NCI-H526 (cell line): ENCODE results near the gene FBP1.
"Not testable (repeated sequence)": the region's sequence is repeated elsewhere in the genome, so short reads cannot be mapped to it uniquely, and the experiment has no call there.

ENCODE experiments used
- DNase-seq, 2 experiments: peaks; one replicate each; lab custom pipeline; 2025; lab: John Stamatoyannopoulos, UW

The FBP1 gene

DNA sequence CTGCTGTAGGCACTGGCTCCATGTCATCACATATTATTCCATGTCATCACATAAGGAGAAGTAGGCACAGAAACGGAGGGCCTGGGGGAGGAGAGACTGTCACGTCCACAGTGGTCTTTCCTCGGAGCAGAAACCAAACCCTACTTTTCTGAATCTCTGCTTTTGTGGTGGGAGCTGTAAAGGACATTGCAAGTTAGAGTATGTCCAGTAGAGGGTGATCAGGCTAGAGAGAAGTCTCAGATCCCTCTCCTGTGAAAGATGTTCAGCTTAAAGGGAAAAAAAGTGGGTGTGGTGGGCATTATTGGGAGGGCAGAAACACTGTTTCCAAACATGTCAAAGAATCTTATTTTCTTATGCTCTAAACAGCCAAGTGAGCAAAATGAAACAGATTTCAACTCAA, 26.3 kb downstream of the FBP1 start:
- DNase-seq: no peak

DNA sequence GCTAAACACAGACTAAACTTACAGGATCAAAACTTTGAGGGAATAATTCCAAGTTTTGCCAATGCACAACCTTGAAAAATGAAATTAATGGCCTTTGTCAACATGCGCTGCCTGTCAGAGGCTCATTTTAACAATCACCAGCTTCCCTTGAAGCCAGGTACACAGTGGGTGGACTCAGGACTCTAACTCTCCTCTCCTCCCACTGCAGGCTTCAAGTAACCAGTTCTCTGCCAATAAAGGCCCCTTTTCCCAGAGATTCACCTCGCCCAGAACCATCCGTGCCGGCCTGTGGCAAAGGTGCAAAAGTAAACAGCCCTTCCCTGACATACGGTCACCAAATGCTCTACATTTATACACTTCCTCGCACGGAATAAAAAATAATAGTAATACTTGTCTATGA, 27.2 kb downstream of the FBP1 start:
- DNase-seq: no peak

DNA sequence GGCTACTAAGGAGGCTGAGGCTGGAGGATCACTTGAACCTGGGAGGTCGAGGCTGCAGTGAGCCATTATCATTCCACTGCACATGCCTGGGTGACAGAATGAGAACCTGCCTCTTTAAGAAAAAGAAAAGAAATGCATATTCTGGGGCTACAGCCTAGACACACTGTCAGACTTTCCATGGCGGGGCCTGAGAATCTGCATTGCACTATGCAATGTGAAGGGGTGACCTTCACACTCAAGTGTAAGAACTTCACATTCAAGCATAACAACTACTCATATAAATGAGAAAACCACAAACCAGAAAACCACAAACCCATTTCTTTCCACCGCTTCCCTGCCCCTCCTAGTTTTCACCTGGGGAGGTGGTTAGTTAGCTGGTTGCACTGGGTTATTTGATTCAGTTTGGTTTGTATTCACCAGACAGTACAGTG, 27.7 kb downstream of the FBP1 start:
- no peak for DNase-seq

DNA sequence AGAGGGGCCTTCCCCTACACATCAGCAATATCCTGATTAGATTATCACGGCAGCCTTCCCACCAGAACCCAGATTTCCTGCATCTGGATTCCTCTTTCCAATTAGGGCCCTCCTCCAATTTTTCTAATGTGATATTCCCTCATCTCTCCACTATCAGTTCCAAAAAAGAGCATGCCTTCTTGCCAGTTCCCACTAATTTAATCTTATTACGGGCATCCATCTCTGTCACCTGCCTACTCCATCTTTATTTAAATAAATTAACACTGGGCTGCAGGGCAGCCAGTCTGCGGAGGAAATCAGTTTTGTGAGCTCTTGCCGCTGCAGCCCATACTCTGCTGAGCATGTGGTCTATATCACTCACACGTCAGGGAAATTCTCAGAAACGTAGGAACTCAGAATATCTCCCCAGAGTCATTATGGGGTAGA, 29.1 kb downstream of the FBP1 start:
- DNase-seq: no peak

DNA sequence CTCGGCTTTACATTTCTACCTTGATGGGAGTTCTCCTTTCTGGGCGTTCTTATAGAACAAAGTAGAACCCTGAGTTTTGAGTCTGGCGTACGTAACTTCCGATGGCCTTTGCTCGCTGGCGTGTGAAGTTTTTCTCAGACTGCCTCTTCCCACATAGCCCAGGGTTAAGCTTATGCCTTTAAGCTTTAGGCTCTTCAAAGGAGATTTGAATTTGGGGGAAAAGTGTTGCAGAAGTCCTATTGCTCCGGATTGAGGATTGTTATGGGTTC, 32.0 kb downstream of the FBP1 start:
- DNase-seq: no peak

DNA sequence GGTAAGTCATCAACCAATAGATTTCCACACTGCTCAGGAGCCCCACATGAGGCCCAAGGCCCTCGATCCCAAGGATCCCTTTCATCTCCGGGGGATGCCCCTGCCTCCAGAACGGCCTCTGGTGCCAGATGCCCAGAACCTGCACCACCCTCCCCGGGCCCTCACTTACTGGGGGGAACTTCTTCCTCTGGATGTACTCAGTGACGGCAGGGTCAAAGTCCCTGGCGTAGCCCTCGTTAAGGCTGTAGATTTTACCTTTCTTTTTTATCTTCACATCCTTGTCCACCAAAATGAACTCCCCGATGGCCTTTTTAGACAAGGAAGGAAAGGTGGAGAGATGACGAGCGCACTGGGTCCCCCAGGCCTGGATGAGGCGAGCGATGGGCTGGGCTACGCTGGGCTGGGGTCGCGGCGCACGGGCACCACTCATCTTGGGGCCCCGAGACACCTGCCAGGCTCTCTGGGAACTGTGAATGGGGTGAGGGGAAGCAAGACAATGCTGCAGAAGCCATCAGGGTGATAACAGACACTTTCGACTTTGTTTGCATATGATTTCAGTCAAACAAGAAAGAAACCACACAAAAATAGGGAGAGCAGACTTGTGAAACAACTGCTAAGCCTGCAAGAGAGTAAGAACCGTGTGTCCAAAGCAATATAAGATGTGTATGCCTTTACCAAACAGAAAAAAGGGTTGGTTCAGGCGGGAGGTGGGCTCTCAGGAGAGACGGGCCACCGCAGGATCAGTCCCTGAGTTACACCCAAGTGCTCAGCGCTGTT, 32.5 kb downstream of the FBP1 start:
- DNase-seq: no peak

DNA sequence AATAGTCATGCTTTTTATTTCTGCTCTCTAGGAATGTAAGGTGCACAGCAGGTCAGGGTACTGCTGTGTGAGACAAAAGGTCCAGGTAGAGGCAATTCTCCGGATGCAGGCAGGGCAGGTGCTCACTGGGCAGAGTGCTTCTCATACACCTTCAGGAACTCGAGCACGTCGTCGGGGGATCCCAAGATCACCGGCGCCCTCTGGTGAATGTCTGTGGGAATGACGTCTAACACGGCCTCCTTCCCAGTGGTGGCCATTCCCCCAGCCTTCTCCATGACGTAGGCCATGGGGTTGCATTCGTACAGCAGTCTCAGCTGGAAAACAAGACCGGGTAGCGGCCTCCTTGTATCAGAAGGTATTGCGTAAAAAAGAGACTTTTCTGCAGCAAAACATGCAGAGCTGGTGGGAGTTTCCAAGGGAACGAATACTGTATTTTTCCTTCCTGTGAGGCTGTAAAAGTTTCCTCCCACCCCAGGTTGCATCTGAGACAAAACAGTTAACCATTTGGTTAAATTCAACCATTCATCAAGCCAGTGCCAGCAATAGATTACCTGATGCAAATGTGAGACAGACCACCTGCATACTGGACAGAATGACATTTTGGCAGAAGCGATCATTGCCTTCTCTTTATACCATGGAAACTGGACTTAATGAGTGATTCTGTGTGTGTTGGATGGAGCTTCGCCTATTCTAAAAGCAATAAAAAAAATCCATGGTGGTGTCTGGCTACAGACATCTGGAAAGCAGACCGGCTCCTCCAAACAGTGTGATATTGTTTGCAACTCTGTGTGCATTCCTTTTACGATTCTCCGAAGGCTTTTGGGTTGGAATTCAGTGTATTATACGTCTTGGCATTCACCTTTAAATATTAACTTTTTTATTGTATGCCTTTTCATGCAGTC, 35.8 kb downstream of the FBP1 start:
- DNase-seq: peak; percentile 8 to 62

DNA sequence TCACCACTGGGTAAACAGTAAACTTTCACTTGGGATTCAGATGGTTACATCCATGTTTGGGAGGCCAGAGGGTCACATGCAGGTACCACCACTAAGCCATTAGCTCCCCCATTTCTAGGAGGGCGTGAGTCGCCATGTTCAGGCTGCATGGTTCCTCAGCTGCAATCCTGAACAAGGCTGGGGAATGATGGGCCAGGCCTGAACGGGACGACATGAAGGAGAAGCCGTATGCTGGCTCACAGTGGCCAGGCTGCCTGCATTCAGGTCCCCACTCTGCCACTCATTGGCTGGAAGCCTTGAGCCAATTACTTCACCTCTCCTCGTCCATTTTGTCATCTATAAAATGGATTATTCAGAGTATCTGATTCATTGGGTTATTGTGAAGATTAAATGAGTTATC, 36.7 kb downstream of the FBP1 start:
- no peak for DNase-seq

DNA sequence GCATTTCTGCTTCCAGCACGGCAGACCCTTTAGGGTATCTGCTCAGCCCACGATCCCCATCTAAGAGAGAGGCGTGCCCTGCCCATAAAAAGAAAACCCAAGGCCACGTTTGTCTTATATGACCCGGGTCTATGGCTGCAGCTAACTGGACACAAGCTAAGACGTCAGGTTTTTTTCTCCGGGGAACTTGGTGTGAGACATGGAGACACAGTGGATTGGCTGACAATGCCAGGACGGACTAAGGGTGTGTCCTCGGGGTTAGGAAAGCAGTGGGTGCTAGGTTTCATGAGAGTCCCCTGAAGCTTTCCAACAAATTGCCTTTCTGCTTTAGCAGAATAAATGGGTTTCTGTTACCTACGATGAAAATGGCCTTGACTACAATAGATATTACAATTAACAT, 38.6 kb downstream of the FBP1 start:
- DNase-seq: no peak

DNA sequence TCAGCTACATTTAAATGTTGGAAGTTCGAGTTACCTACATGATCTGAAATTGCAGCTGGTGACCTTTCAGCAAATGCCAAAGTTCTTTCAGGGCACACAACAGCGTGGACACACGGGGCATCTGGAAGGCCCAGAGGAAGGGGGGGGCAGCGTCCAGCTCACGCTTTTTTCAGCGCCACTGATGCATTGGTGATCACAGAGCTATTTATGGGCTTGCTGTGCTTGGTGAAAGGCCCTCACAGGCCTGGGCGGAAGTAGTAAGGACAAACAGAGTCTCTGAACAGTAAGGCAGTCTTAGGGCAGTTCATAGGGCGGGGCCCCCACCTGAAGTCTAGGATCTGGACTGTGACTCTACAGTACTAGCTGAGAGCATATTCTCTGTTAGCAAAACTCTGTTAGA, 39.1 kb downstream of the FBP1 start:
- no peak for DNase-seq

DNA sequence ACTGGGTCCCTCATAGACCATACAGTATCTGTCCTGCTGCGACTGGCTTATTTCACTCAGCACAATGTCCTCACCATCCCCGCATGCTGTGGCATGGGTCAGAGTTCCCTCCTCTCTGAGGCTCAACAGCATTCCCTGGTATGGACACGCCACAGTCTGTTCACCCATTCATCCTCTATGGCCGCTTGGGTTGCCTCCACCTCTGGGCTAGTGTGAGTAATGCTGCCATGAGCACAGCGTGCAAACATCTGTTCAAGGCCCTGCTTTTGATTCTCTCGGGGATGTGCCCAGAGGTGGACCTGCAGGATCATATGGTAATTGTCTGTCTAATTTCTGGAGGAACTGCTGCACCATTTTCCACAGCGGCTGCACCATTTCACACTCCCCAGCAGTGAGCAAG, 40.2 kb downstream of the FBP1 start:
- no peak for DNase-seq

DNA sequence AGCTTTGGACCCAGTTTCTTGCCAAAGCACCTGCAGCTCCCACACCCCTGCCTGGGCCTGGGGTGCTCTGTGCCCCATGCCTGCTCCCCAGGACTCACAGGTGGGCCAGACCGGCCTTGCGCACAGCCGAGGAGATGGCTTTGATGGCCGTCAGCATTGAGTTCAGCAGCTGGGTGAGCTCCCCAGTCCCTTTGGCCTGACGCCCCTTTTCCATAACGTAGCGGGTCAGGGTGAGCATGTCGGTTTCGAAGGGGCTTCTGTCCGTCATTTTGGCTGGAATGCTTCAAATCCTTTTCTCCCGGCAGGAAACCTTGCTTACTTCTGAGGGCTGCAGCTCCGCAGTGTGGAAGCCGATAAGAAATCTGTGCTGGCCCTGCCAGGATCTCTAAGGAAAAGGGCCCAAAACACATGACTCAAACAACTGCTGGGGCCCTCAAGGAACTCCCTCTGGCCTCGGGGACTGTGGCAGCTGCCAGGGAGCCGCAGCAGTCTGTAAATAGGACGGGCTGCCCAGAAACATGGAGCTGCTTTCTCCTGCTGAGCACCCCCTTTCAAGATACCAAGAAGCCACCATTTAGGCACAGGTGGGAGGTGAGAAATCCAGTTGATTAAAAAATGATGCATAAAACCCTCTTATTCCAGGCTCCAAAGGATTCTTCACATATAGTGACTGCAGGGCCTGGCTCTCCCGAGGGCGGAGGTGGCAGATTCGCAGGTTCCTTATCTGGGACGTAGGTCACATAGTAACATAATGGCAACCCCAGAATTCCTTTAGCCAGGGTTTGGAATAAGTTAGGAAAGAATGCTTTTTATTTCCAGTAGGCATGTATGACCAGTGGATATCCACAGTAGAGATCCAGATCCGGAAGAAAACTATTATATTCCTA, 45.6 kb downstream of the FBP1 start, which contains the start of gene FBP2:
Gene FBP2 (minus strand): TSS at position 366 of the 887 bp plus-strand sequence. CDS start 98 bp downstream, at position 268.
- DNase-seq: no peak

DNA sequence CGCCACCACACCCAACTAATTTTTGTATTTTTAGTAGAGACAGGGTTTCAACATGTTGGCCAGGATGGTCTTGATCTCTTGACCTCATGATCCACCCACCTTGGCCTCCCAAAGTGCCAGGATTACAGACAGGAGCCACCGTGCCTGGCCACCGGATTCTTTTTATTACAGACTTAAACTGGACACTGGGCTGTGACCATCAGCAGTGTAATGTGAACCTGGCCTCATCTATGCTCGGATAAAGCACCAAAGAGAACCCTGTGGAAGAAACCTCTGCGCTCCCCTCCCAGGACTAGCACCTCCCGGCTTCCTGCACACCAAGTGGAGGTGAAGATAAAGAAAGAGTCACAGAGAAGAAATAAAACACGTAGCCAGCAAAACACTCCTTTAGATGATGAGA, 46.6 kb downstream of the FBP1 start:
- not testable (repeated sequence) for DNase-seq

DNA sequence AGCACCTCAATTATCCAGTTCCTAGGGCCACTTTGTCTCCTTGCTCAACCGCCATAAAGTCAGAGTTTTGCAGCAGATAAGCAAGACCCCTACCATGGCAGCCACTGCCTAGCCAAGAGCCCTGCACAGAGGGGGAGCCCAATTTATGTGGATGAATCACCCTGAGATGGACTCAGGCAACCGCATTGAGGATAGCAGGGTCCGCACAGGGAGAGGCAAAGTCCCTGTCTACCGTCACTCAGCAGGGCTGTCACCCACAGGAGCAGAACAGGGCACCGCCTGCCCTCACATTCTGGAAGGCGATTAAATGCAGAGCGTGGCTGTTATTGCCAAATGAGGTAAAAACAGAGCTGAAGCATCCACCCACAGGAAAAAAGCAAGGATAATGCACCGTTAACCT, 47.4 kb downstream of the FBP1 start:
- DNase-seq: no peak

DNA sequence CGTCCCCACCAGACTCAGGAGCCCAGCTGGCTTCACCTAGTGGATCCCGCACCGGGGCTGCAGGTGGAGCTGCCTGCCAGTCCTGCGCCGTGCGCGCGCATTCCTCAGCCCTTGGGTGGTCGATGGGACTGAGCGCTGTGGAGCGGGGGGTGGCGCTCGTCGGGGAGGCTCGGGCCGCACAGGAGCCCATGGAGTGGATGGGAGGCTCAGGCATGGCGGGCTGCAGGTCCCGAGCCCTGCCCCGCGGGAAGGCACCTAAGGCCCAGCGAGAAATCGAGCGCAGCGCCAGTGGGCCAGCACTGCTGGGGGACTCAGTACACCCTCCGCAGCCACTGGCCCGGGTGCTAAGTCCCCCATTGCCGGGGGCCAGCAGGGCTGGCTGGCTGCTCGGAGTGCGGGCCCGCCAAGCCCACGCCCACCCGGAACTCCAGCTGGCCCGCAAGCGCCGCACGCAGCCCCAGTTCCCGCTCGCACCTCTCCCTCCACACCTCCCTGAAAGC, 48.2 kb downstream of the FBP1 start:
- not testable (repeated sequence) for DNase-seq

DNA sequence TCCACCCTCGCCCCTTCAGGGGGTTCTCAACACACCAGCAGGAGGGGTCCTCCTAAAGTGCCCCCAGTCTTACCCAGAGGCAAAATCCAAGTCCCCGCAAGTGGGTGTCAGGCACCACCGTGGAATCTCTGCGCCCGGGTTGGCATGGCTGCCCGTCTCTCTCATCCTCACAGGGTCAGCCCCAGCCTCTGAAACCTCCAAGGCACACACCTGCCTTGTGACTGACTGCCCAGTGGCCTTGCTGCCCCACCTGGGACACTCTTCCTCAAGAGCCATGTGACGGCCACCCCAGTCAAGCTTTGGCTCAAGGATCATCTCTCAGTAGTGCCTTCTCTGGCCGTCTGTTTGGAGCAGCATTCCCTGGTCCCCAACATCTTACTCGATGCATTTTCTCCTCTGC, 50.6 kb downstream of the FBP1 start:
- DNase-seq: no peak

DNA sequence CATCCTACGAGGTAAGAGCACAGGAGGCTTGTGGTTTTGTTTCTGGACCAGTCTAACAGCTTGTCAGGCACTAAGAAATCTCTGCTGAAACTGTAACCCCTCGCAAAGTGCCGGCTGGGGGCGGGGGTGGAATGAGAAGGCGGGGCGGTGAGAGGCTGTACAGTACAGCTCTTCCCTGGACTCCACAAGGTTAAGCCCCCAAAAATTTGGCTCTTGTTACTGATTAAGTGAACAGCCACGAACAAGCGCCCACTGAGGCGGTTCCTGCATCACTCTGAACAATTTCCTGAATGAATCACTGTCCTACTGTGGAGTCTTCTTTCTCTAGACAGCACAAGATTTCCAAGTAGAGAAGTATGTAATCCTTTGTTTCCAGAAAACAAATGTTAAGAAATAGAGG, 52.5 kb downstream of the FBP1 start:
- DNase-seq: no peak

DNA sequence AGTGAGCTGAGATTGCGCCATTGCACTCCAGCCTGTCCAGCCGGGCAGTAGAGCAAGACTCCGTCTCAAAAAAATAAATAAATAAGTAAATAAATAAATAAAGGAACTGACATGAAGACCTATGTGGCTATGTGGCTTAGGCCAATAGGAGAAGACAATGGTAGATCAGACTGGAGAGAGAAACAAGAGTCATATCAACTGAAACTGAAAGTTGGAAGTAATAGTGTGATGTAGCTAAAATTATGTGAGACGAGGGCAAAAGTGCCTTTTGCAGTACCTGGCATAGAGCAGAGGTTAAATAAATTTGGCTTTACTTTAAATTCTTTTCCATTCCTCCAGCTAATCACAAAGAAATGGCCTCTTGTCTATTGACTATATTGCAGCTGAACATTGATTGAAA, 53.0 kb downstream of the FBP1 start:
- no peak for DNase-seq

DNA sequence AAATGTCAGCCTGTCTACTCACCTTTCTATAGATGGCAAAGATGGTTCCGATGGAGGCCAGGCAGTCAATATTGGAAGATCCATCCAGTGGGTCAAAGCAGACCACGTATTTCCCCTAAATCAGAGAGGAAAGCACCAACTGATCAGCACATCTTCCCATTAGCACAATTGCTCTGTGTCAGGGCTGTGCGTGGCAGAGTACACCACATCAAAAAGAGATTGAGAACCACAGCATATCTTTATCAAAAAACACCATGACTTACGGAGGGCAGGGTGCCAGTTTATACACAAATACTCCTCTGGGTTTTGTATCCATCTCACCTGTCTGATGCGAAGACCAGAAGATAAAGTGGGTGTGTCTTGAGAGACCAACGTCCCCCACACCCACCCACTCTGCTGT, 54.8 kb downstream of the FBP1 start:
- DNase-seq: no peak

DNA sequence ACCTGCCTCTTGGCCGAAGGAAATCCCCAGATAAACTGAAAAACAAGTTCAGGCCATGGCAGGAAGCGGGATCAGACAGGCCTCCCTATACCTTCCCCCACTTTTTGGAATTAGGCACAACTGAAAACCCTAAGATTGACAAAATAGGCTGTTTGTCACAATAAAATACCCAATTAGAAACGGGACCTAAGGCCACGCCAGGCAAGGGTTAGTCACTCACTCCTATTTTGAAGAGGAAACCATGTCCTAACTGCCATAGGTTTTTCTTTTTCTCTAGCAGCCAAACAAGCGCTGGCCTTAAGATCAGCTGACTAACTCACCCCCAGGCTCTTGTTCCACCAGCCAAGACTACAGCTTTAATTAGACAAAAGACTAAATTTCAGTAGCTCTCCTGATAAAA, 57.6 kb downstream of the FBP1 start:
- DNase-seq: no peak

DNA sequence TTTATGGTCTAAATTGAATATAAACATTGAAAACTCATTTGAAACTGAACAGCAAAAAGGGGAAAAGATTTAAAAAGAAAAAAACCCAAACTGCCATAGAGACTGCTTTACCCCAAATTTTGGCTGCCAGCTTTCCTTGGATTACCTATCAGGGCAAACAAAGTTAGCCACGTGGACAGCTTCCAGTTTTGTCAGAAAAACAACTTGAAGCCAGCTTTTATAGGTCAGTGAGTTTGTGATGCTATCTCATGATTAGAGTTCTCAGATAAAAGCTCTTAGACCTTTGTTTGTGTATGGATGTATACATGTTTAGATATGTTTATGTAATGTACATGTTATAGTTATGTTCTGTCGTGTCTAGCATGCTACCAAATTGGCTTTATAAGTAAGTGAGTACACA, 61.7 kb downstream of the FBP1 start:
- DNase-seq: no peak

DNA sequence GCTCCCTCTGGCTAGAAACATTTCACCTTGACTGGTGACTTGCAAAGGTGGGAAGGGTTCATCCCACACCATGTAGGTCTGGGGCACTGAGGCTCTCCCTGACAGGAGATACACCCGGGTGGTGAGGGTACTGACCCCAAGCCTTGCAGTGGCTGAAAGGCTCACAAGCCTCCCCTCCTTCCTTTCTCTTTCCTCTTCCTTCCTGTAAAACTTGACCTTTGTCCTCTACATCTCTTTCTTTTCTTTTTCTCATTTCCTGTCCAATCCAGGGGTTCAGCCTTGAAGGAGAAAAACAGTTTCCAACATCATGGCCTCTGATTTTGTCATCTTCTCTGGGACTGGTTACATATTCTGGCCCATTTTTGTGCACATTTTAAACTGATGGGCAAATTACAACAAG, 62.3 kb downstream of the FBP1 start:
- no peak for DNase-seq
